GM23248 (cell line): Measurements from ENCODE around the gene SH3D19.

Experiments
- EZH2 ChIP-seq: fragments of 200-600 bp; sonication (generic); IDR thresholded peaks from 2 replicates; pipeline ENCODE4 v1.6.1; 2018; ENCODE audit warnings: antibody characterized with exemption, mild to moderate bottlenecking; ENCODE audit not compliant: insufficient read depth, poor library complexity, severe bottlenecking
- EZH2phosphoT487 ChIP-seq: fragments of 200-600 bp; sonication (generic); IDR thresholded peaks from 2 replicates; pipeline ENCODE4 v1.6.1; 2018; ENCODE audit warnings: antibody characterized with exemption, moderate library complexity, mild to moderate bottlenecking, low read depth; ENCODE audit not compliant: insufficient read depth

- TF ChIP-seq EZH2phosphoT487, result no peak
- TF ChIP-seq EZH2, result no peak
Observed at GRCh38 chr4:151322570-151322969, 2.8 kb downstream of the SH3D19 start.
